HG03159 (cell line): ENCODE measurements around the gene ZNF24.

Source experiments
- ATAC-seq: cut with Tn5 transposase; IDR thresholded peaks from one replicate; pipeline ENCODE4 v1.9.1; 2021; ENCODE audit warnings: mild to moderate bottlenecking, moderate library complexity; ENCODE audit not compliant: unreplicated experiment

The ZNF24 gene

GRCh38 chr18:35303610-35304009 is 40.6 kb downstream of the ZNF24 start:
- ATAC-seq, result no peak

- no peak for ATAC-seq
These were observed 48.2 kb downstream of the ZNF24 start for GRCh38 chr18:35296060-35296459.

- ATAC-seq, result no peak
These were observed 53.1 kb downstream of the ZNF24 start for GRCh38 chr18:35291166-35291565.

- peak; percentile 97 for ATAC-seq
These were observed 54.0 kb downstream of the ZNF24 start, which contains the start of gene ZSCAN30 for GRCh38 chr18:35290094-35290735. TSS of gene ZSCAN30 (minus strand) at chr18:35290229. CDS start at chr18:35264352, 25,877 bp downstream.

GRCh38 chr18:35289727-35290093 is 54.5 kb downstream of the ZNF24 start:
- ATAC-seq, result peak; percentile 32

GRCh38 chr18:35289293-35289692 is 54.9 kb downstream of the ZNF24 start:
- ATAC-seq, result no peak

- no peak for ATAC-seq
These were observed 59.4 kb downstream of the ZNF24 start for GRCh38 chr18:35284841-35285240.

GRCh38 chr18:35283923-35284794 is 60.1 kb downstream of the ZNF24 start:
- ATAC-seq, result no peak

GRCh38 chr18:35282353-35282752 is 61.9 kb downstream of the ZNF24 start:
- no peak for ATAC-seq
